ENCODE data around the gene DEGS2. TPM values are rescaled to one million over a fixed set of nuclear protein-coding genes. Genes with fewer than 3 reads are reported as not detected.

DEGS2 gene
- total and polyA plus RNA-seq, 2 experiments from 2014 or later, result 0.63 to 2.2 TPM

DNA sequence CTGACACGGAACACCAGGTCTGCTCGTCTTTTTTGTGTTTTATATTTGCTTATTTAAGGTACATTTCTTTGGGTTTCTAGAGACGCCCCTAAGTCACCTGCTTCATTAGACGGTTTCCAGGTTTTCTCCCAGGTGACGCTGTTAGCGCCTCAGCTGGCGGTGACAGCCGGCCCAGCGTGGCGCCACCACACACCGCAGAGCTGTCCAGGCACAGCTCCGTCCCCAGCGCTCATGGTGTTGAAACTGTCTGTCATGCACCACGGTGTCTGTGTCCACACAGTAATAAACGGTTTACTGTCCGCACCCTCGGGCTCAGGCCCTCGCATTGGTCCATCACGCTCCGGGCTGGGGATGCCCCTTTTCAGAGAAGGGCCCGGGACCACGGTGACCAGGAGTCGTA, 15.5 kb downstream of the DEGS2 start:
- Histone ChIP-seq H2AFZ (no peak overlapping the region), H3F3A (replicated peaks; ENCODE audit: low read depth) (no peaks in the 10 kb centered on the region), H3K9me2 (ENCODE audit: insufficient read depth) (no peaks in the 10 kb centered on the region), H3K27ac (ENCODE audit: low read depth) (no peak overlapping the region), H4K20me1 (replicated peaks; ENCODE audit: insufficient read depth) (no peaks in the 10 kb centered on the region), H3K4me2 (no peak overlapping the region), H3K4me1 (ENCODE audit: insufficient read depth) (peaks cover 4% of the 10 kb centered on the region; the same call in 1 of the 2 replicates), H3K79me2 (replicated peaks; ENCODE audit: insufficient read depth) (no peaks in the 10 kb centered on the region), H3K36me3 (ENCODE audit: insufficient read depth) (no peaks in the 10 kb centered on the region), H3K4me3 (no peak overlapping the region), H3K27me3 (ENCODE audit: insufficient read depth) (no peaks in the 10 kb centered on the region)
- Mint-ChIP-seq H3K4me1 (peaks cover 15% of the 10 kb centered on the region), H3K27ac (no peak overlapping the region), H3K9me3 (no peaks in the 10 kb centered on the region), H3K4me3 (no peak overlapping the region), H3K36me3 (ENCODE audit: low read depth) (no peaks in the 10 kb centered on the region; the same call in 2 of the 3 replicates), H3K27me3 (ENCODE audit: insufficient read depth, low read depth, poor library complexity) (peaks cover 16% of the 10 kb centered on the region)
- TF ChIP-seq, protein P1, sequence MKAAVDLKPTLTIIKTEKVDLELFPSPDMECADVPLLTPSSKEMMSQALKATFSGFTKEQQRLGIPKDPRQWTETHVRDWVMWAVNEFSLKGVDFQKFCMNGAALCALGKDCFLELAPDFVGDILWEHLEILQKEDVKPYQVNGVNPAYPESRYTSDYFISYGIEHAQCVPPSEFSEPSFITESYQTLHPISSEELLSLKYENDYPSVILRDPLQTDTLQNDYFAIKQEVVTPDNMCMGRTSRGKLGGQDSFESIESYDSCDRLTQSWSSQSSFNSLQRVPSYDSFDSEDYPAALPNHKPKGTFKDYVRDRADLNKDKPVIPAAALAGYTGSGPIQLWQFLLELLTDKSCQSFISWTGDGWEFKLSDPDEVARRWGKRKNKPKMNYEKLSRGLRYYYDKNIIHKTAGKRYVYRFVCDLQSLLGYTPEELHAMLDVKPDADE (IDR thresholded peaks at IDR 0.05), result no peak
- TF ChIP-seq CREB1 (CRISPR knock-in tag; IDR thresholded peaks at IDR 0.05; ENCODE audit: low read depth) (no peak), ZNF114 (CRISPR knock-in tag; IDR thresholded peaks at IDR 0.05) (no peak), JUNB (IDR thresholded peaks at IDR 0.05; ENCODE audit: unreplicated experiment) (no peak), ZNF331 (CRISPR knock-in tag; IDR thresholded peaks at IDR 0.05; ENCODE audit: low read depth) (no peak), POLR2AphosphoS5 (IDR thresholded peaks at IDR 0.05; ENCODE audit: low read depth) (no peak), EZH2 (IDR thresholded peaks at IDR 0.05; ENCODE audit: low read depth, unreplicated experiment) (no peak), NANOG (IDR thresholded peaks at IDR 0.05; ENCODE audit: borderline replicate concordance) (no peak), STAT1 (IDR thresholded peaks at IDR 0.05; ENCODE audit: unreplicated experiment) (no peak), EZH2phosphoT487 (IDR thresholded peaks at IDR 0.05; ENCODE audit: unreplicated experiment) (no peak)
- TF ChIP-seq, protein P2, sequence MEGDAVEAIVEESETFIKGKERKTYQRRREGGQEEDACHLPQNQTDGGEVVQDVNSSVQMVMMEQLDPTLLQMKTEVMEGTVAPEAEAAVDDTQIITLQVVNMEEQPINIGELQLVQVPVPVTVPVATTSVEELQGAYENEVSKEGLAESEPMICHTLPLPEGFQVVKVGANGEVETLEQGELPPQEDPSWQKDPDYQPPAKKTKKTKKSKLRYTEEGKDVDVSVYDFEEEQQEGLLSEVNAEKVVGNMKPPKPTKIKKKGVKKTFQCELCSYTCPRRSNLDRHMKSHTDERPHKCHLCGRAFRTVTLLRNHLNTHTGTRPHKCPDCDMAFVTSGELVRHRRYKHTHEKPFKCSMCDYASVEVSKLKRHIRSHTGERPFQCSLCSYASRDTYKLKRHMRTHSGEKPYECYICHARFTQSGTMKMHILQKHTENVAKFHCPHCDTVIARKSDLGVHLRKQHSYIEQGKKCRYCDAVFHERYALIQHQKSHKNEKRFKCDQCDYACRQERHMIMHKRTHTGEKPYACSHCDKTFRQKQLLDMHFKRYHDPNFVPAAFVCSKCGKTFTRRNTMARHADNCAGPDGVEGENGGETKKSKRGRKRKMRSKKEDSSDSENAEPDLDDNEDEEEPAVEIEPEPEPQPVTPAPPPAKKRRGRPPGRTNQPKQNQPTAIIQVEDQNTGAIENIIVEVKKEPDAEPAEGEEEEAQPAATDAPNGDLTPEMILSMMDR (conservative IDR thresholded peaks at IDR 0.05; ENCODE audit: low read depth in 2 of 2), result no peak
- TF ChIP-seq, protein P3, sequence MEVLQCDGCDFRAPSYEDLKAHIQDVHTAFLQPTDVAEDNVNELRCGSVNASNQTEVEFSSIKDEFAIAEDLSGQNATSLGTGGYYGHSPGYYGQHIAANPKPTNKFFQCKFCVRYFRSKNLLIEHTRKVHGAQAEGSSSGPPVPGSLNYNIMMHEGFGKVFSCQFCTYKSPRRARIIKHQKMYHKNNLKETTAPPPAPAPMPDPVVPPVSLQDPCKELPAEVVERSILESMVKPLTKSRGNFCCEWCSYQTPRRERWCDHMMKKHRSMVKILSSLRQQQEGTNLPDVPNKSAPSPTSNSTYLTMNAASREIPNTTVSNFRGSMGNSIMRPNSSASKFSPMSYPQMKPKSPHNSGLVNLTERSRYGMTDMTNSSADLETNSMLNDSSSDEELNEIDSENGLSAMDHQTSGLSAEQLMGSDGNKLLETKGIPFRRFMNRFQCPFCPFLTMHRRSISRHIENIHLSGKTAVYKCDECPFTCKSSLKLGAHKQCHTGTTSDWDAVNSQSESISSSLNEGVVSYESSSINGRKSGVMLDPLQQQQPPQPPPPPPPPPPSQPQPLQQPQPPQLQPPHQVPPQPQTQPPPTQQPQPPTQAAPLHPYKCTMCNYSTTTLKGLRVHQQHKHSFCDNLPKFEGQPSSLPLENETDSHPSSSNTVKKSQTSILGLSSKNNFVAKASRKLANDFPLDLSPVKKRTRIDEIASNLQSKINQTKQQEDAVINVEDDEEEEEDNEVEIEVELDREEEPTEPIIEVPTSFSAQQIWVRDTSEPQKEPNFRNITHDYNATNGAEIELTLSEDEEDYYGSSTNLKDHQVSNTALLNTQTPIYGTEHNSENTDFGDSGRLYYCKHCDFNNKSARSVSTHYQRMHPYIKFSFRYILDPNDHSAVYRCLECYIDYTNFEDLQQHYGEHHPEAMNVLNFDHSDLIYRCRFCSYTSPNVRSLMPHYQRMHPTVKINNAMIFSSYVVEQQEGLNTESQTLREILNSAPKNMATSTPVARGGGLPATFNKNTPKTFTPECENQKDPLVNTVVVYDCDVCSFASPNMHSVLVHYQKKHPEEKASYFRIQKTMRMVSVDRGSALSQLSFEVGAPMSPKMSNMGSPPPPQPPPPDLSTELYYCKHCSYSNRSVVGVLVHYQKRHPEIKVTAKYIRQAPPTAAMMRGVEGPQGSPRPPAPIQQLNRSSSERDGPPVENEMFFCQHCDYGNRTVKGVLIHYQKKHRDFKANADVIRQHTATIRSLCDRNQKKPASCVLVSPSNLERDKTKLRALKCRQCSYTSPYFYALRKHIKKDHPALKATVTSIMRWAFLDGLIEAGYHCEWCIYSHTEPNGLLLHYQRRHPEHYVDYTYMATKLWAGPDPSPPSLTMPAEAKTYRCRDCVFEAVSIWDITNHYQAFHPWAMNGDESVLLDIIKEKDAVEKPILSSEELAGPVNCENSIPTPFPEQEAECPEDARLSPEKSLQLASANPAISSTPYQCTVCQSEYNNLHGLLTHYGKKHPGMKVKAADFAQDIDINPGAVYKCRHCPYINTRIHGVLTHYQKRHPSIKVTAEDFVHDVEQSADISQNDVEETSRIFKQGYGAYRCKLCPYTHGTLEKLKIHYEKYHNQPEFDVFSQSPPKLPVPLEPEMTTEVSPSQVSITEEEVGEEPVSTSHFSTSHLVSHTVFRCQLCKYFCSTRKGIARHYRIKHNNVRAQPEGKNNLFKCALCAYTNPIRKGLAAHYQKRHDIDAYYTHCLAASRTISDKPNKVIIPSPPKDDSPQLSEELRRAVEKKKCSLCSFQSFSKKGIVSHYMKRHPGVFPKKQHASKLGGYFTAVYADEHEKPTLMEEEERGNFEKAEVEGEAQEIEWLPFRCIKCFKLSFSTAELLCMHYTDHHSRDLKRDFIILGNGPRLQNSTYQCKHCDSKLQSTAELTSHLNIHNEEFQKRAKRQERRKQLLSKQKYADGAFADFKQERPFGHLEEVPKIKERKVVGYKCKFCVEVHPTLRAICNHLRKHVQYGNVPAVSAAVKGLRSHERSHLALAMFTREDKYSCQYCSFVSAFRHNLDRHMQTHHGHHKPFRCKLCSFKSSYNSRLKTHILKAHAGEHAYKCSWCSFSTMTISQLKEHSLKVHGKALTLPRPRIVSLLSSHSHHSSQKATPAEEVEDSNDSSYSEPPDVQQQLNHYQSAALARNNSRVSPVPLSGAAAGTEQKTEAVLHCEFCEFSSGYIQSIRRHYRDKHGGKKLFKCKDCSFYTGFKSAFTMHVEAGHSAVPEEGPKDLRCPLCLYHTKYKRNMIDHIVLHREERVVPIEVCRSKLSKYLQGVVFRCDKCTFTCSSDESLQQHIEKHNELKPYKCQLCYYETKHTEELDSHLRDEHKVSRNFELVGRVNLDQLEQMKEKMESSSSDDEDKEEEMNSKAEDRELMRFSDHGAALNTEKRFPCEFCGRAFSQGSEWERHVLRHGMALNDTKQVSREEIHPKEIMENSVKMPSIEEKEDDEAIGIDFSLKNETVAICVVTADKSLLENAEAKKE (CRISPR knock-in tag; IDR thresholded peaks at IDR 0.05), result no peak
- TF ChIP-seq, protein P4, sequence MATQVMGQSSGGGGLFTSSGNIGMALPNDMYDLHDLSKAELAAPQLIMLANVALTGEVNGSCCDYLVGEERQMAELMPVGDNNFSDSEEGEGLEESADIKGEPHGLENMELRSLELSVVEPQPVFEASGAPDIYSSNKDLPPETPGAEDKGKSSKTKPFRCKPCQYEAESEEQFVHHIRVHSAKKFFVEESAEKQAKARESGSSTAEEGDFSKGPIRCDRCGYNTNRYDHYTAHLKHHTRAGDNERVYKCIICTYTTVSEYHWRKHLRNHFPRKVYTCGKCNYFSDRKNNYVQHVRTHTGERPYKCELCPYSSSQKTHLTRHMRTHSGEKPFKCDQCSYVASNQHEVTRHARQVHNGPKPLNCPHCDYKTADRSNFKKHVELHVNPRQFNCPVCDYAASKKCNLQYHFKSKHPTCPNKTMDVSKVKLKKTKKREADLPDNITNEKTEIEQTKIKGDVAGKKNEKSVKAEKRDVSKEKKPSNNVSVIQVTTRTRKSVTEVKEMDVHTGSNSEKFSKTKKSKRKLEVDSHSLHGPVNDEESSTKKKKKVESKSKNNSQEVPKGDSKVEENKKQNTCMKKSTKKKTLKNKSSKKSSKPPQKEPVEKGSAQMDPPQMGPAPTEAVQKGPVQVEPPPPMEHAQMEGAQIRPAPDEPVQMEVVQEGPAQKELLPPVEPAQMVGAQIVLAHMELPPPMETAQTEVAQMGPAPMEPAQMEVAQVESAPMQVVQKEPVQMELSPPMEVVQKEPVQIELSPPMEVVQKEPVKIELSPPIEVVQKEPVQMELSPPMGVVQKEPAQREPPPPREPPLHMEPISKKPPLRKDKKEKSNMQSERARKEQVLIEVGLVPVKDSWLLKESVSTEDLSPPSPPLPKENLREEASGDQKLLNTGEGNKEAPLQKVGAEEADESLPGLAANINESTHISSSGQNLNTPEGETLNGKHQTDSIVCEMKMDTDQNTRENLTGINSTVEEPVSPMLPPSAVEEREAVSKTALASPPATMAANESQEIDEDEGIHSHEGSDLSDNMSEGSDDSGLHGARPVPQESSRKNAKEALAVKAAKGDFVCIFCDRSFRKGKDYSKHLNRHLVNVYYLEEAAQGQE (IDR thresholded peaks at IDR 0.05; ENCODE audit: unreplicated experiment), result no peak
- DNase-seq (ENCODE audit: low spot score) (no peak), ATAC-seq (no peak)
